CD4-positive, alpha-beta T cell treated with Interferon alpha-2 for 1 hour (primary cell): ENCODE results near the gene TULP4.
"Not testable (repeated sequence)": the region's sequence is repeated elsewhere in the genome, so short reads cannot be mapped to it uniquely, and the experiment has no call there.

Experiments used
- DNase-seq, 2 donors: peaks; one replicate each; pipeline ENCODE4 v3.0.0-alpha.2; 2020 to 2022

The TULP4 gene

GRCh38 chr6:158312165-158312564 lies at the start of gene TULP4:
Gene TULP4 (plus strand): TSS chr6:158312465. CDS start chr6:158314017, 1,552 bp downstream.
- DNase-seq, result no peak

GRCh38 chr6:158262755-158263154 lies 49.5 kb upstream of the TULP4 start:
- DNase-seq, result no peak

GRCh38 chr6:158264180-158264579 lies 48.1 kb upstream of the TULP4 start:
- DNase-seq, result no peak

GRCh38 chr6:158266131-158266530 lies 46.1 kb upstream of the TULP4 start:
- DNase-seq, result no peak

- no peak for DNase-seq
Observed at GRCh38 chr6:158268361-158269147, 43.7 kb upstream of the TULP4 start.

GRCh38 chr6:158269657-158270056 lies 42.6 kb upstream of the TULP4 start:
- no peak for DNase-seq

GRCh38 chr6:158270389-158271127 lies 41.7 kb upstream of the TULP4 start:
- DNase-seq, result no peak

- no peak for DNase-seq
Observed at GRCh38 chr6:158272324-158272723, 39.9 kb upstream of the TULP4 start.

- no peak for DNase-seq
Observed at GRCh38 chr6:158278004-158278403, 34.3 kb upstream of the TULP4 start.

- no peak for DNase-seq
Observed at GRCh38 chr6:158279615-158280014, 32.6 kb upstream of the TULP4 start.

- DNase-seq, result peak; percentile 19 to 52
Observed at GRCh38 chr6:158283304-158283980, 28.8 kb upstream of the TULP4 start.

- DNase-seq, result peak; percentile 33 to 49
Observed at GRCh38 chr6:158284007-158284875, 28.0 kb upstream of the TULP4 start.

GRCh38 chr6:158284876-158285655 lies 27.2 kb upstream of the TULP4 start:
- no peak for DNase-seq

- no peak for DNase-seq
Observed at GRCh38 chr6:158285656-158286021, 26.6 kb upstream of the TULP4 start.

GRCh38 chr6:158286413-158286812 lies 25.9 kb upstream of the TULP4 start:
- DNase-seq, result no peak

GRCh38 chr6:158287047-158287446 lies 25.2 kb upstream of the TULP4 start:
- DNase-seq, result no peak

GRCh38 chr6:158290040-158290439 lies 22.2 kb upstream of the TULP4 start:
- peak in 1 of 2 donors; percentile 51 for DNase-seq

GRCh38 chr6:158290659-158291058 lies 21.6 kb upstream of the TULP4 start:
- DNase-seq, result peak; percentile 76 to 84

- DNase-seq, result no peak
Observed at GRCh38 chr6:158292016-158292415, 20.2 kb upstream of the TULP4 start.

GRCh38 chr6:158293122-158293521 lies 19.1 kb upstream of the TULP4 start:
- DNase-seq, result no peak

GRCh38 chr6:158295976-158296853 lies 16.1 kb upstream of the TULP4 start:
- not testable (repeated sequence) for DNase-seq
